Posterior vena cava (tissue), 2 donors: Measurements from ENCODE around the gene DSCAML1. TPM values are rescaled to one million over a fixed set of nuclear protein-coding genes. Genes with fewer than 3 reads are reported as not detected.
A peak's percentile ranks its signal among the peaks of the same experiment; 100 is the strongest.

Experiments
- DNase-seq: peaks from one replicate; pipeline ENCODE4 v3.0.0-alpha.2; 2020; ENCODE audit warnings: low spot score
- intact Hi-C, 2 donors: fragments of 100-400 bp; cut with DNase I; formaldehyde crosslinking; loops; one replicate each; pipeline versions ENCODE4 v1.14.1 to v1.14.2; 2022 to 2023
- total RNA-seq, 2 donors: library from RNA; stranded (reverse); fragmentation: NEBNext Ultra II Directional; extraction: Animal tissue kit (Norgen Biotek cat#: 25700); gene quantifications; one replicate each; pipeline ENCODE4 v1.2.1, GENCODE V29; 2021
- donor health status: DM: yes; HTN: yes; CAD: no.
- donor health status: DM: yes; HTN: yes; CAD: no.

Gene DSCAML1
- total RNA-seq, 2 donors from 2014 or later: 1.2 to 1.5 TPM

- intact Hi-C loops: no loop called here
- DNase-seq: no peak
Measured at GRCh38 chr11:117663821-117664220, 133.2 kb downstream of the DSCAML1 start.

- intact Hi-C loops: no loop called here
- no peak for DNase-seq
Measured at GRCh38 chr11:117663414-117663813, 133.6 kb downstream of the DSCAML1 start.

DNA sequence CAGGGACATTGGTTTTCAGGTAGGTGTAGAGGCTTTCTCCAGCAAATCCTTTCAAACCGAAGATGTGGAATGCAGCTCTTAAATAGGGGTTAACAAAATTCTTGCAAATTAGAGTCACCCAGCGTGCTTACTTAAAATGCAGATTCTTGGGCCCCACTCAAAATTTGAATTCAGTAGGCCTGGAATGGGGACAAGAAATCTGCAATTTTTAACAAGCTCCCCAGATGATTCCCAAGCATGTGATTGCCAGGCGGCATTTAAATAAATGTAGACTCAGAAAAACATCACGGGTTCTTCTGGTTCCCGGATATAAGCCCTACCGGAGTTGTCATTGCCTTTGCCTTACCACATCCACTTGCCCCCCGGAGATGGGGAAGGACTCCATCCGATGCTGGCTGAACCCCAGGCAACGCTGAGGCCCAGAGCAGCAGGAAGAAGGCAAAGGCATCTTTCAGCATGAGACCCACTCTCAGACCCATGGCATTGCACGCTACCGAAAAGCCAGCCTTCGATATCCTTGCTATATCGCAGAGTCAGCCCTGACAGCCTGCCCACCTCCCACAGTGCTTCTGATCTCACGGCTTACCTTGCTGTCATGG, 134.2 kb downstream of the DSCAML1 start:
- no peak for DNase-seq
- intact Hi-C loops: no loop called here

- DNase-seq: no peak
- intact Hi-C loops: no loop called here
Measured at GRCh38 chr11:117662255-117662654, 134.8 kb downstream of the DSCAML1 start.

- DNase-seq: no peak
- intact Hi-C loops: no loop called here
Measured at GRCh38 chr11:117658809-117659208, 138.2 kb downstream of the DSCAML1 start.

DNA sequence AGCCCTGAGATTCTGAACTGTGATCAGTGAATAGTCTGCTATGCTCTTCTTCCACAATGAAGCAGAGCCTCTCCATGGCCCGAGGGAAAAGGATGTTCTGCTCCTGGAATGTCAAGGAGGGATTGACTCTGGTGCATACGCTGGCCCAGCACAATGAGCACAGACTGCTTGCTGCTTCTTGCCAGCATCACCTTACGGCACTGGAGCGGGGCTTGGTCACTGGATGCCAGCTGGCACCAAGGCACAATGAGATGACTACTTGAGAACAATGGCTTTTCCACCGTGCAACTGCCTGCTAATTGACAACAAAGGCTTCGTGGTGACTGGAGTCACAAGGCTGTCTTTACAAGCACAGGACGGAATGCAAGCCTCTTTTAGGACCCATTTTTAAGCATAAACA, 139.2 kb downstream of the DSCAML1 start:
- intact Hi-C loops: no loop called here
- DNase-seq: no peak

GRCh38 chr11:117654281-117655255, 142.4 kb downstream of the DSCAML1 start:
- intact Hi-C loops: no loop called here

GRCh38 chr11:117652521-117652920, 144.5 kb downstream of the DSCAML1 start:
- intact Hi-C loops: no loop called here
- DNase-seq: no peak

More at GRCh38 chr11:117654281-117655255, 142.4 kb downstream of the DSCAML1 start:
- DNase-seq: no peak

- intact Hi-C loops: no loop called here
- DNase-seq: no peak
Measured at GRCh38 chr11:117649296-117650055, 147.5 kb downstream of the DSCAML1 start.

- intact Hi-C loops: no loop called here
- peak; percentile 67 for DNase-seq
Measured at GRCh38 chr11:117647872-117648271, 149.1 kb downstream of the DSCAML1 start.

DNA sequence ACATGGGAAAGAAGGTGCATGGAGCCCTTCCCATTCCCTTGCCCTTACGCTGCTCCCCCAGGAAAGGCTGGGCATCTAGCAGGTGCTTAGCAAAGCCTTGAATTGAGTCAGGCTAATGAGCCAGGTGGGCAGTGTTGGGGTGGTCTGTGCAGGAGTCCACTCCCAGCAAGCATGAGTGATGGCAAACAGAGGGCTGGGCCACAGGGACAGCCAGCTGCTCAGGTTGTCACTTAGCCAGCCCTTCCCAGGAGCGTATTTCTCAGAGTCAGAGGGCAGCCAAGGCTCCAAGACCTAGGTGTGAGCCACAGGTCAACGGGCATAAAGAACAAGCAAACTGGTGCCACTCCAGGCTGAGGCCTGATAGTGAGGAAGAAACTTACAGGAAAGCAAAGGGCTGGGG, 149.8 kb downstream of the DSCAML1 start:
- DNase-seq: peak; percentile 22
- intact Hi-C loops: no loop called here

GRCh38 chr11:117646411-117646810, 150.6 kb downstream of the DSCAML1 start:
- no peak for DNase-seq
- intact Hi-C loops: no loop called here

GRCh38 chr11:117644403-117645155, 152.4 kb downstream of the DSCAML1 start:
- intact Hi-C loops: no loop called here
- peak; percentile 62 for DNase-seq

- no peak for DNase-seq
- intact Hi-C loops: no loop called here
Measured at GRCh38 chr11:117643606-117644300, 153.3 kb downstream of the DSCAML1 start.

- intact Hi-C loops: no loop called here
- DNase-seq: no peak
Measured at GRCh38 chr11:117642835-117643234, 154.2 kb downstream of the DSCAML1 start.

GRCh38 chr11:117642396-117642795, 154.6 kb downstream of the DSCAML1 start:
- DNase-seq: peak; percentile 47
- intact Hi-C loops: no loop called here

- peak; percentile 60 for DNase-seq
- intact Hi-C loops: no loop called here
Measured at GRCh38 chr11:117641008-117641915, 155.8 kb downstream of the DSCAML1 start.

- intact Hi-C loops: no loop called here
- DNase-seq: peak; percentile 67
Measured at GRCh38 chr11:117640041-117640440, 157.0 kb downstream of the DSCAML1 start.
